GM18909 (cell line): ENCODE measurements around the gene PPP2R5D.
A peak's percentile ranks its signal among the peaks of the same experiment; 100 is the strongest.
"Not testable (repeated sequence)": the region's sequence is repeated elsewhere in the genome, so short reads cannot be mapped to it uniquely, and the experiment has no call there.

Experiments used
- ATAC-seq: cut with Tn5 transposase; IDR thresholded peaks from one replicate; pipeline ENCODE4 v1.9.1; 2021; ENCODE audit warnings: mild to moderate bottlenecking; ENCODE audit not compliant: unreplicated experiment, poor library complexity

The PPP2R5D gene

DNA sequence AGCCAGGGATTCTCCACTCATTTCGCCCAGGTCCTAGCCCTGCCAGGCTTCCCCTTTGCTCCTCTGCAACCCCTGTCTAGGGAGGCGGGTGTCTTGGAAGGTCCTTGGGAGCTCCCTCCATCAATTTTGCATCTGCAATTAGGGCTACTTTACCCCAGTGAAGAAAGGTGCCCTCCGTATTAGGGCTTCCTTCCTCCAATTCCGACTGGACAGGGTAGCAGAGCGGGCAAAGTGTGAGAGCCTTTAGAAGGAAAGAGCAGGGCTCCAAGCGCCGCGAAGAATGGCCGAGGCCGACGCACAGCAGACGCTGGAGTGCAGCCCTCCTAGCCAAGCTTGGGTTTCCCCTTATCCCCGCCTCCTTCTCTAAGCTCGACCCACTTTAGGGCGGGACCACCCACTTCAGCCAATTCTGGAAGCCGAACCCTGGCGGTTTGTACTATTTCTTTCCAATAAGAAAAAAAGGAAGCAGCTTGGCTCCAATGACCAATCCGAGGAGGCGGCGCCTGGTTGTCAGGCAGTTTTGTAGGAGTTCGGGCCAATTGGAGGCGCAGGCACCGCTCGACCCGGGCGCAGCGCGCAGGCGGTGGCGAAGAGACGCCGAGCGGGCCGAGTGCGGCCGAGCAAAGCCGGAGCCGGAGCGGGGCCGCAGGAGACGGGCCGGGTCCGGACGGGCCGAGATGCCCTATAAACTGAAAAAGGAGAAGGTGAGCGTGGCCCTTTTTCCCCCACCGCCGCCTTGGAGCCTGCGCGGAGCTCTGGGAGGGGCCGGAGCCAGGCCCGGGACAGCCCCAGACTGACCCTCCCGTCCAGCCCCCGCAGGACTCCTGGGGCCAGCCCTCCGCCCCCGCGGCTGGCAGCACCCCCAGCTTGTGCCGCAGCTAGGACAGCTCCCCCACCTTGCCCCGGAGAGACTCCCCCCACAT is at the start of gene PPP2R5D:
PPP2R5D (plus strand) TSS at position 570 of the 923 bp plus-strand sequence; CDS start at position 678, 108 bp downstream.
- peak; percentile 93 for ATAC-seq

DNA sequence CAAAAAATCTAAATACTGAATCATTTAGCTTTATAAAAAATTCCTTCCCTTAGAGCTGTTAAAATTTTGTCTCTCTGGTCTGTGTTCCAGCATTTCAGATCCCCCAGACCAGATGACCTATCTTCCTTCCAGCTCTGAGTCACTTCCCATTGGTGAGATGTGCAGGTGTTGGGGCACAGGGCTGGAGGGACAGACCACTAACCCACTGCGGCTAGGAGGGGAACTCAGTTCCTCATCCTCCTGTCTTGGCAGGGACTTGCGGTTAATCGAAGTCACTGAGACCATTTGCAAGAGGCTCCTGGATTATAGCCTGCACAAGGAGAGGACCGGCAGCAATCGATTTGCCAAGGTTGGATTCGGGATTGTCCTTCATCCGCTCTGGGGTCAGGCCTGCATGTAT is 49.0 kb upstream of the PPP2R5D start:
- no peak for ATAC-seq

GRCh38 chr6:42936398-42936797 is 48.0 kb upstream of the PPP2R5D start:
- ATAC-seq: no peak

- ATAC-seq: no peak
These were observed 46.6 kb upstream of the PPP2R5D start for GRCh38 chr6:42937548-42938427.

GRCh38 chr6:42938428-42938796 is 46.0 kb upstream of the PPP2R5D start:
- no peak for ATAC-seq

- no peak for ATAC-seq
These were observed 45.2 kb upstream of the PPP2R5D start for GRCh38 chr6:42938987-42939809.

- no peak for ATAC-seq
These were observed 44.6 kb upstream of the PPP2R5D start for GRCh38 chr6:42939810-42940167.

DNA sequence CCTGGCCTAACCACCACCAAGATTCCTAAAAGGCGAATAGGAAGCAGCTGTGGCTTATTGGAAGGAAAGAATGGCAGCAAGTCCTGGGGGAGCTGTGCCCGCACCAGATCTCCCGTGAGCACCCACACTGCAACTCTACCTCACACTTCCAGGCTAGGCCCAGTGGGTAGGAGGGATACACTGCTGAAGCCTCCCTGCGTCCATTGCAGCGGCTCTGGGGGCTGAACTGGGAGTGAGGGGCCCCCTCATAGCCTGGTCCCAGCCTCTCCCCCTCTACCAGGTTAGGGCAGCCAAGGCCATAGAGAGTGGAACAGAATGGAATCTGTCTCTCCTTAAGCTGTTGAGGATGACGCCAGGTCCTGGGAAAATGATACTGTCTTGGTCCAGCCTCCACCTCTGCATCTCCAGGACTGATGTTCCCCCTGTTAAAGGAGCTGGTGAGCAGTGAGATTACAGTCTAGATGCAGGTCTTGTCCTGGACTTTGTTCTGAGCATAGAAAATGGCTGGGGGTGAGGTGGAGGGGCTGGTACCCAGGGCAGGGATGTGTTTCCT is 43.8 kb upstream of the PPP2R5D start:
- ATAC-seq: no peak

GRCh38 chr6:42941356-42941755 is 43.0 kb upstream of the PPP2R5D start:
- ATAC-seq: not testable (repeated sequence)

DNA sequence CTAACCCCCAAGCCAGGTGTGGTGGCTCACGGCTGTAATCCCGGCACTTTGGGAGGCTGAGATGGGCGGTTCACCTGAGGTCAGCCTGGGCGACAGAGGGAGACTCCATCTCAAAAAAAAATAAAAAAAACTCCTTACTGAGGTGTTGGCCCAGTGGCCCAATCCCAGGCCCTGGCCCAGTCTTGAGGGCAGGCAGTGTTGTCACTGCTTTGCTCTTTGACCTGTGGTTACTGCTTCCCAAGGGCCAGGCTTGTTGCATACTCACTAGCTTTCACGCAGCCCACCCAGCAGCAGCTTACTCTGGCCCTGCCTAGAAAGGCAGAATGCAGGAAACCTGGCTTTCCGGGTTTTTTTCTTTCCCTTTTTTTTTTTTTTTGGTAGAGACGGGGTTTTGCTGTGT is 41.9 kb upstream of the PPP2R5D start:
- ATAC-seq: no peak

GRCh38 chr6:42947950-42948349 is 36.4 kb upstream of the PPP2R5D start:
- no peak for ATAC-seq

GRCh38 chr6:42952389-42952788 is 32.0 kb upstream of the PPP2R5D start:
- ATAC-seq: no peak

DNA sequence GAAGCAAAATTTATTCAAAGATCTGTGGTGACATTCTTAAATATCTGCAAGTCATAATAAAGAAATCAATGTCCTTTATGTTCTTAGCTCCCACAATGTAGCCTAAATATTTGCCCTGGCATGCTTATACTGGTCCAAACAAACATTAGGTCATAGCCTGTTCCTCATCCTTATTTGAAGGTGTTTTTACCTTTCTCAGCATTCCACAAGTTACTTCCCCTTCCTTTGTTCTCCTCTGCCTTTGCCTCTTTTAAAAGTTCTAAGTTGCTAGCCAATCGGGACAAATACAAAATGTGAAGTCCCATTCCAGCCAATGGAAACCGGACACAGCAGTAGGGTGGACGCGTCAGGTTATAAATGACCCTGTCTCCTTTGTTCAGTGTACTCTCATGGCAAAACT is 30.0 kb upstream of the PPP2R5D start:
- ATAC-seq: not testable (repeated sequence)

- ATAC-seq: no peak
These were observed 26.2 kb upstream of the PPP2R5D start for GRCh38 chr6:42958125-42958524.

DNA sequence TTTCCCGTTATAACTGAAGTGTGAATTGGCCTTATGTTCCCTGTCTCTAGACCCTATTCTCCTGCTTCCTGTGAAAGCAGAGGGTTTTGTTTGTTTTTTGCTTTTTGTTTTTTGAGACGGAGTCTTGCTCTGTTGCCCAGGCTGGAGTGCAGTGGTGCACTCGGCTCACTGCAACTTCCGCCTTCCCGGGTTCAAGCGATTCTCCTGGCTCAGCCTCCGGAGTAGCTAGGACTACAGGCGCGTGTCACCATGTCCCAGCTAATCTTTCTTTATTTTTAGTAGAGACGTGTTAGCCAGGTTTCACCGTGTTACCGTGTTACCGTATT is 24.5 kb upstream of the PPP2R5D start:
- no peak for ATAC-seq

- ATAC-seq: no peak
These were observed 23.9 kb upstream of the PPP2R5D start, which contains the start of gene GNMT for GRCh38 chr6:42960243-42961019. TSS of gene GNMT (plus strand) at chr6:42960754. CDS start at chr6:42960768, 14 bp downstream.

- ATAC-seq: no peak
These were observed 23.3 kb upstream of the PPP2R5D start for GRCh38 chr6:42961020-42961470.

DNA sequence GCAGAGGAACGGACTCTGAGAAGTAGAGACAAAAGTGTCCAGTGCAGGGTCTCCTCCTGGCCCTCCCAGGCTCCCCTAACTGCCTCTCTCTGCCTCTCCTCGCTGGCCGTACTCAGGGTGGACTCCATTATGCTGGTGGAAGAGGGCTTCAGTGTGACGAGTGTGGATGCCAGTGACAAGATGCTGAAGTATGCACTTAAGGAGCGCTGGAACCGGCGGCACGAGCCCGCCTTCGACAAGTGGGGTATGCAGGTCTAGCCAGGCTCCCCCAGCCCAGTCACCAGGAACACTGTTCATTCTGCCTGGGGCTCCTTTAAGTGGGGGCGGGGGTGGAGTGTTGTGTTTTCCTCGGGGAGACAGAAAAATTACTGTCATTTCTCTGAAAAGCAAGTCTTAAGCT is 22.3 kb upstream of the PPP2R5D start:
- no peak for ATAC-seq

DNA sequence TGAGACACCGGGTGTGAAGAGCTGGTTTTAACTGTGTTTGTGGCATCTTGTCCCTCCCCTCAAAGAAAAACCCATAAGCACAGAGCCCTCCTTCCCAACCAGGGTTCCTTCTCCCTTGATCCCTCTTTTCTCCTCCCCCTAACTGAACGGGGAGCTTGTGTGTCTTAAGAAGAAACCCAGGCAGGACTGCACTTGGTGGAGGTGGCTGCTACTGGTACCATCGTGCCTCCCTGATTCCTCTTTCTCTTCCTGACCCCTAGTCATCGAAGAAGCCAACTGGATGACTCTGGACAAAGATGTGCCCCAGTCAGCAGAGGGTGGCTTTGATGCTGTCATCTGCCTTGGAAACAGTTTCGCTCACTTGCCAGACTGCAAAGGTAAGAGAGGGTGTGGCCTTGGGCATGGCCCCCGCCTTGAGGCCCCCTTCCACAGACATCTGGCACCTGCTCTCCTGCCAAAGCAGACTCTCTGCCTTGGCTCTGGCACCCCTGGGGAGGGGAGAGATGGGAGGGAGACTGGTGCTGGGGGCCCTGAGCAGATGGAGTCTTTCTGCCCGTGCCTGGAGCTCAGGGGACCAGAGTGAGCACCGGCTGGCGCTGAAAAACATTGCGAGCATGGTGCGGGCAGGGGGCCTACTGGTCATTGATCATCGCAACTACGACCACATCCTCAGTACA is 21.7 kb upstream of the PPP2R5D start:
- no peak for ATAC-seq
